ENCODE results near the gene PRPF18.

Gene PRPF18

DNA sequence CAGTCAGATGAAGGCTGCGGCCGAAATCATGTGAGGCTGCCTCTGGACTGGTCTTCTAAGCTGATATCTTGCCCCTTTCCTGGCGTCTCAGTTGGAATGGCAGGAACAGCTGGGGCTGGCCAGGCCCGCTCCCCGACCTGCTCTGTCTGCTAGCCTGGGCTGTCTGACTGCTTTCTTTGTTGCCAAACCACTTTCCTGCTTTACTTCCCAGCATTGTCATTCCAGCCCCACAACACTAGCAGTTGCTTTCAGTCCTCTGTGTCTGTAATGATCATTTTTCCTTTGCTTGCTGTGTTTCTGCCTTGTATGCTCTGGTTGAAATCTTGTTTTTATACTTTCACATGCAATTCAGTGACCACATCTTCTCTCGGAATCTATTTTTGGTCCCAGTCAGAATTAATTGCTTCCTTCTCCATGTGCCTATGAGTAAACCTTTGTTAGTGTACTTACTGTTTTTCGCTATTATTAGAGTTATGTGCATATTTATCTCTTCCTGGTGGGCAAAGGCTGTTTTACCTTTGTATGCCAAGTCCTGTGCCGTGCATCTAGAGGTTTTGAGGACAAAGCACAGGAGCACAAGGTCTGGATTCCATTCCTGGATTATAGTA lies 21.6 kb downstream of the PRPF18 start:
- DNase-seq: no peak

DNA sequence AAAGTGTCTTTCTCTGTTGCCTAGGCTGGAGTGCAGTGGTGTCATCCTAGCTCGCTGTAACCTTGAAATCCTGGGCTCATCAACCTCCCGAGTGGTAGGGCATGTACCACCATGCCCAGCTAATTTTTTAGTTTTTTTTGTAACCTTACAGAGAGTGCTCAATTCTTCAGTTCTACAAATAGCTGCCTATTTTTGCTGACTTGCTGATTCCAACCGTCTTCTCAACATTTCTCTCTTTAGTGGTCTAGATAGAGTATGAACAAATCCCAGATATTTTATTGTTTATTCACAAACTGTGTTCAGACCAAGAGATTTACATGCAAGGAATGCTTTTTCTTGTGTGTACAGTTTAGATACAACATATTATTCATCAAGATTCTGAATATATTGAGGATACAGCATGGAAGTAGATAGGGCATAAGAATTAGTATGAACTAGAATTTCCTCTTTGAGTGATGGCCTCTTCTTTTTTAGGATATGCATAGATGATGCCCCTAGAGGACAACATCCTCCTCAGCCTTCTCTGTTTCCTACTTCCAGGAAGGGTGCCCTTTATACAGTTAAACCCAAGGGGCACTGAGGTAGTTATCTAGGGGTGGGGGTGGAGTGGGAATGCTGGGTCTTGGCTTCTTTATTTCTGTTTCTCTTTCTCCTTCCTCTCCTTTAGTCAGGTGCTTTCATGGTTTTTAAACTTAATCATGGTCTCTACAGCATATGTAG lies 26.0 kb downstream of the PRPF18 start:
- DNase-seq: no peak

DNA sequence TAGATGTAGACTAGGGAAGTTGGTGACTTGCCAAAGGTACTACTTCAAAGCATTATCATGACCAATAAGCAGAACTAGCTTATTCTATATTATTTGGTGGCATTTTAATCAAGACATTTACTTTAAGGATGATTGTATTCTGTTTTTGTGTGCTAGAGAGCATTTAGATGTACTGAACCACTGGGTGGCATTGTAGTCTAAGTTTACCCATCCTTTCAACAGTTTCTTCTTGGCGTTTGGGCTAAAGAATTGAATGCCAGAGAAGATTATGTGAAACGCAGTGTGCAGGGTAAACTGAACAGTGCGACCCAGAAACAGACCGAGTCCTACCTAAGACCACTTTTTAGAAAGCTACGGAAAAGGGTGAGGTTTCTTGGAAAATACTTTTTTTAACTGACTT lies 26.8 kb downstream of the PRPF18 start:
- peak; percentile 6 for DNase-seq

DNA sequence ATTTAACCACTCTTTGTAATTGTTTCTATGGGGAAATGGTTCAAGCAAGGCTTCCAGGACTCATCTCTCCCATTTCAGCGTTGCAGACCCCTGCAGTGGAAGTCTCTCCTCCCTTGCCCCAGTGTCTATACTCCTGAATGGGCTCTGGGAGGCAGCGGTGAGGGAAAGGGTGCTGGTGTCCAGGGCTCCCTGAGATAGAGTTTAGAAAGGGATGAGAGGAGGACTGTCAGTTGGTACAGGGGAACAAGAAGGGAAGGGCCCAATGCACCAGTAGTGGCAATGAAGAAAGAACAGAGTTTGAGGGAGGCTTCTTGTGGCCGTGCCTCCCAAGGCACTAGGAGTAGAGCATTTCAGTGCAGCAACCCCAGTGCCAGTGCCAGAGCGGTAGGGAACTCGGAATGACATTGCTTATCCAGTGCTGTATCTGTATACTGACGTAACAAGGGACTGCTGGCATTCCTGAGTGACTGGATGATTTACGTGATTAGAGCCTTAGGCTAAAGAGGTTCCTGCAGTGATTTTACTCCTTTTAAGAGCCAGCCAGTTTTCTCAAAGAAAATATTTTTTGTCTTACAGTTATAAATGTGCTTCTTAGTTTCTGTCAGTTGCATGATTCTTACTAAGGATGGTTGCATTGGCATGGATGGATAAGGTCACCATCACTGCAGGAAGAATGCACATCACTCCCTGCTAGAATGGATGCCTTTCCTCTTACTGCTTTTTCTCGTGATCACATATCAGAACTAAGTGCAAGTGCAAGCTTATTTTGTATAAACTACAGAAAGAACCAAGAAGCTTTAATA lies 28.0 kb downstream of the PRPF18 start:
- DNase-seq: no peak

GRCh38 chr10:13615650-13616300 lies 29.0 kb downstream of the PRPF18 start:
- no peak for DNase-seq

DNA sequence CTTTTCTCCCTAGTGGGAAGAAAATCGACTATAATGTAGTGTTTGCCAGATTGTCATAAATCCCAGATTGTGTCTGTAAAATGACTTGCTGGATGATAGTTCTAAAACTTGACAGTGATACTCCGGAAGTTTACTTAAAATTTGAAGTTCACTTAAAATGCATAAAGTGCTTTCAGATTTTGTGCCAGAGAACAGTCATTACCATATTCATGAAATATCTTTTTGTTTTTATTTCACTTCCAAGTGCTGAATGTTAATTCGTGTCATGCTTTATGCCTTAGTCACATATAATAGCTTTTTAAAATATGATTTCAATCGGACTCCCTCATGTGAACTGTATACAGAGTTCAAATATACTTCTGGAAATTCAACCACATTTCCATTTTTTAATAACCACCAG lies 30.4 kb downstream of the PRPF18 start:
- DNase-seq: no peak

- DNase-seq: no peak
Observed at GRCh38 chr10:13621931-13622330, 35.2 kb downstream of the PRPF18 start.

- DNase-seq: no peak
Observed at GRCh38 chr10:13624630-13625029, 37.9 kb downstream of the PRPF18 start.

DNA sequence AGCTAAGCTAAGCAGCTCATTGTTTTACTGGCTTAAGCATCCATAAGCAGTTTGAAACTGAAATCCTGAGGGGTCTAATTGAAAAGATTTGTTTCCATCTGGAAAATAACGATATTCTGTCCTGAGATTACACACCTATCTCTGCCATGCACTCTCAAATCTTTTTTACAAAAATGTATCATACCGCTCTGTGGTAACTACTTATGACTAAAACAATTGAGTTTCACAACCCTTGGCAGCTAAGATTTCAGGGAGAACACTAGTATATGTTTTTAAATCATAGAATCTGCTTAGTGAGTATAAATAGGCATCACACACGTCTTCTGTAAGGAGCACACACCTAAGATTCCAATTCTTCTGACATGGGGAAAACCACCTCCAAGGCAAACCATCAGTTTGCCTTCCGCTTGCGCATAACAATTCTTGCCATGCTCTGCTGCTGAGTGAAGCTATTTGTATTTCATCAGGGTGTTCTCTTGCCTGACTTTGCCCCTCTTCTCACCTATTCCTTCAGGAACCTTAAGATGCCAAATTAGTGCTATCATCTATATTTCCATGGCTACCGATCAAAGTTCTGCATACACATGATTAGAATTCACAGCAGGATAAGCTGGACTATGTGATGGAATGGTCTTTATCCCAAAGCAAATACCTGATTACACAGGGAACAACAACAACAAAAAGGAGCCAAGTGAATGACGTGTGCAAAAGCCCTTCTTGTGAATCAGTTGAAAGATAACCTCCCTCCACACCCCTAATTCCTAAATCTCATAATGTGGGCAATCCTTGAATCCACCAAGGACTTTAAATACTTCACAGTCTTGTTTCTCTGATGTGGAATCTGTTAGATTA lies 40.9 kb downstream of the PRPF18 start:
- no peak for DNase-seq

DNA sequence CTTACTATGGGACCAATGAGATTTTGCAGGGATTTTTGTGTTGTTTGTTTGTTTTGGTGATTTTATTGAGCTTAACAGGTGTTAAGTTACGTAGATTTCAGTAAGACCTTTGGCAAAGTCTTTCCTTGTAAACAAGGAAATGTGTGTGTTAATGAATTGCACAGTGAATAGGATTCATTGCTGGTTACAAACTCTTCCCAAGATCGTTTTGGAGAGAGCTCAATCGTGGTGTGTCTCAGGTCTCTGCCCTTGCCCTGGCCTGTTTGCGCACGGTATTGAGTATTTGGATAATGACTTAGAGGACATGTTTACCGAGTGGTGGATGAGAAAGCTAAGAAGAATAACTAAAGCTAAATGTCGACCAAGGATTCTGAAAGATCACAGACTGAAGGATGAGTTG lies 41.9 kb downstream of the PRPF18 start:
- no peak for DNase-seq

DNA sequence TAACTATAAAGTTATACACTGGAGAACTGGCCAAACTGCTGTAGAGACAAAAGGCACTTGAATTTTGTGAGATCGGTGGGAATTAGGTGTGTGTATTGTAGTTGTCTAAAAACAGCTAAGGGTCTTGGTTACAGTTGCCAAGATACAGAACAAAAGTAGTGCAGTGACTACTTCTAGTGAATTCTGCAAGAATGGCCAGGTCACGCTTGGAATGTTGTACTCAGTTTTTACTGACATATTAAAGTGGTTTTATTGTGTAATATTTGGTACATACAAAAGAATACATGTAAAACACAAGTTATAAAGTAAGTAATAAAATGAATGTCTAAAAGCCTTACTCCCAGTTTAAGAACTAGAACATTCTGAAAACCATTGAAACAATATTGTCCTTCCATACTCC lies 42.4 kb downstream of the PRPF18 start:
- DNase-seq: no peak

GRCh38 chr10:13630231-13630630 lies 43.5 kb downstream of the PRPF18 start:
- DNase-seq: no peak

GRCh38 chr10:13631594-13631993 lies 44.8 kb downstream of the PRPF18 start:
- DNase-seq: no peak

DNA sequence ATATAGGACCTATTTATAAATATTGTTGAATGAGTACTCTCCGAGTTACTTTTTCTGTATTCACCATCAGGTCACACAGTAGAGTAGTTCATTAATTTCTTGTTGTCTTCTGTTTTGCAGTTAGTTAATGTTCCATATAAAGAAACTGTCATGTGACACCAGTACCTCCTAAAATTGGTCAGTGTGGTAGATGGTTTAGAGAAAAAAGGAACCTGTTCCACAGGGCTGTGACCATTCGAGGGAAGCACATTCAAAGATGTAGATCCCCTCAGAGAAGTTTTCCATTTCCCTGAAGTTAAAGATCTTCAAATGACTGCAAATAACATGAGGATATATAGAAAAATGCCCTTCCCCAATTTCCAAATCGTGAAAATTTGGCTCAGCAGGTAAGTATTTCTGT lies 45.7 kb downstream of the PRPF18 start:
- no peak for DNase-seq

DNA sequence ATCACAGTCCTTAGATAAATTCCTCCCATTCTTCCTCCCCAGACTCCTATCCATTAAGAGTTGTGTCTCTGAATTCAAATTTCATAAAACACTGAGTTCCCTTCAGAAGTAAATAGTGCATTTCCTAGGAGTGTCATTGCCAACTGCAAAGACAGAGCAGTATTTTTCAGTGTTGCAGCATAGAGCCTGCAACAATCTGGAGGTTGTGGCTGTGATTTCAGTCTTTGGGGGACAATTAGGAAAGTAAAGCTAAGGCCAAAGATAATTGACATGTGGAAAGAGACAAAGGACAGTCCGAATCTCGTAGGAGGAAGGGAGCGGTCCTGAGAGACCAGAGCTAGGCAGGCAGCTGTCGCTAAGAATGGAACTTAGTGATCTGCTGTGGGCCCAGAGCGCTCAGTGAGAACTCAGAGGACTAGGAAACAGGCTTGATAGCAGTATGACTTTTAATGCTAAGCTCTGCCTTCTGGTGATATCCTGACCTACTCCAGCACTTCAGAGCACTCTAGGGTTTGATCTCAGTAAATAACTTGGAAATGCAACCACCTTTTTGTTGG lies 46.2 kb downstream of the PRPF18 start:
- no peak for DNase-seq

DNA sequence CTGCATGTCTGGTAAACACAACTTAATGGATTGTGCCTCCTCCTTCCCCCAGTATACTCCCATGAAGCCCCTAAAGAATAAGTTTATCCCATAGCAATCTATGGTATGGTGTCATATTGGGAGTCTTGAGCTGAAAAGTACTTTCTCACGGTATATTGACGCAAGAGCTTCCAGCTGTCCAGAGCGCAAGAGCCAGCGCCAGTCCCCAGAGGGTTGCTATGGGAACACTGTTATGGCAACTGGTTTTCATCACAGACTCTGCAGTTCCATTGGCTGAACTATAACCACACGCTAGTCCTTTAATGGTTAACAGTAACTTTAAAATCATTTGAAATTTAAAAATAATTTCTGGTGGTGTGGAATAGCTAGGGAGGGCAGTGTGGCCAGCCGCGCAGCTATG lies 46.9 kb downstream of the PRPF18 start:
- no peak for DNase-seq

DNA sequence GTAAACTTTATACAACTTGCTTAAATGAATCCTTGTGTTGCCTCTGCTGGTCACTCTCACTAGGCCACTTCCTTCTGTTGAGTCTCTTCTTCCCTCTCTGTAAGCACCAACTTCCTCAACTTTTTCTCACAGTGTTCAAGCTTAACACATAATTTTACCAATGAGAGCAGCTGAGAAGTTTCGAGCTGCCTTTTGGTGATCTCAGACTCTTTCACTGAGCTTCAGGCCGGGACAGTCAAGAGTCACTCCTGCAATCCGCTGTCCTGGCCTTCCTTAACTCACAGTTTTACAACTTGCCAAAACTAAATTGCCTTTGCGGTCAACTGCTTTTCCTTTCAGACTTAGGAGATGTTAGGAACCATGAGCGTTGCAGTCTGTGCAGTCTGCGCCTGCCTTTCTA lies 47.4 kb downstream of the PRPF18 start:
- DNase-seq: no peak

- DNase-seq: no peak
Observed at GRCh38 chr10:13636776-13637175, 50.0 kb downstream of the PRPF18 start.

GRCh38 chr10:13637303-13637856 lies 50.6 kb downstream of the PRPF18 start:
- no peak for DNase-seq

DNA sequence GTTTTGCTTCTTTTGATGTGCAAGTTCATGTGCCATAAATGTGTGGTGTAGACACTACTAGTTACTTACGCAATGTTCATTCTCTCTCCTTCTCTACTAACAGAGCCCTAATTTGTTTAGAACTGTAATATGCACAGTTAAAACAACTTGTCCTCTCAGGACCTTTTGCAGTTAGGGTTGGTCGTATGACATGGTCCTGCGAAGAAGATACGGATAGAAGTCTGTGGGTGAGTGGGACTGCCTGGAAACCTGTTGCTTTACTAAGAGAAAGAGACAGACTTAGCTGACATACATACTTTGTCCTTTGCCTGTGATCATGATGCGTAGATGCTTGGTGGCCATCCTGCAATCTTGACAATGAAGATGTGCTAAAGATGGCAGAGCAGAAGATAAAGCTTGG lies 51.1 kb downstream of the PRPF18 start:
- DNase-seq: no peak

GRCh38 chr10:13642293-13642692 lies 55.5 kb downstream of the PRPF18 start:
- DNase-seq: no peak

GRCh38 chr10:13643016-13643415 lies 56.3 kb downstream of the PRPF18 start:
- no peak for DNase-seq

Data from hematopoietic multipotent progenitor cell treated with erythropoietin and hydrocortisone succinate and interleukin-3 and kit ligand, for 8 days (in vitro differentiated cells).